Measurements from ENCODE around the gene PPP2R5D. TPM values are rescaled to one million over a fixed set of nuclear protein-coding genes. Genes with fewer than 3 reads are reported as not detected.

Gene PPP2R5D
- total RNA-seq, 1 donor from 2014 or later: 55.1 TPM

Other genes starting within 250 kb of the PPP2R5D start
- gene TBCC, start 238.5 kb upstream of the PPP2R5D start, total RNA-seq (ENCODE audit: low replicate concordance): 29.3 and 34.8 TPM in 2 replicates
- gene BICRAL, start 202.5 kb upstream of the PPP2R5D start, total RNA-seq (ENCODE audit: low replicate concordance): 9.1 and 9.3 TPM in 2 replicates
- gene RPL7L1, start 105.0 kb upstream of the PPP2R5D start, total RNA-seq (ENCODE audit: low replicate concordance): 83.4 and 101 TPM in 2 replicates
- gene PTCRA, start 68.5 kb upstream of the PPP2R5D start, total RNA-seq (ENCODE audit: low replicate concordance): not detected in 2 replicates
- 37.9 and 57.6 TPM in 2 replicates for gene CNPY3, start 55.1 kb upstream of the PPP2R5D start, total RNA-seq (ENCODE audit: low replicate concordance)
- 0.26 and 0.39 TPM in 2 replicates for gene GNMT, start 23.8 kb upstream of the PPP2R5D start, total RNA-seq (ENCODE audit: low replicate concordance)
- 34.4 and 35.9 TPM in 2 replicates for gene PEX6, start 5.4 kb upstream of the PPP2R5D start, total RNA-seq (ENCODE audit: low replicate concordance)
- gene MEA1, start 29.4 kb downstream of the PPP2R5D start, total RNA-seq (ENCODE audit: low replicate concordance): 54.1 and 67.5 TPM in 2 replicates
- gene KLHDC3, start 29.7 kb downstream of the PPP2R5D start, total RNA-seq (ENCODE audit: low replicate concordance): 96.4 and 104 TPM in 2 replicates
- gene RRP36, start 37.1 kb downstream of the PPP2R5D start, total RNA-seq (ENCODE audit: low replicate concordance): 51.7 and 56.7 TPM in 2 replicates
- gene CUL7, start 69.3 kb downstream of the PPP2R5D start, total RNA-seq (ENCODE audit: low replicate concordance): 53.7 and 65.0 TPM in 2 replicates
- 58.6 and 71.8 TPM in 2 replicates for gene MRPL2, start 74.9 kb downstream of the PPP2R5D start, total RNA-seq (ENCODE audit: low replicate concordance)
- gene KLC4, start 75.1 kb downstream of the PPP2R5D start, total RNA-seq (ENCODE audit: low replicate concordance): 33.2 and 36.4 TPM in 2 replicates
- 115 and 155 TPM in 2 replicates for gene PTK7, start 91.7 kb downstream of the PPP2R5D start, total RNA-seq (ENCODE audit: low replicate concordance)
- gene SRF, start 186.7 kb downstream of the PPP2R5D start, total RNA-seq (ENCODE audit: low replicate concordance): 35.2 and 38.2 TPM in 2 replicates
- gene CUL9, start 197.6 kb downstream of the PPP2R5D start, total RNA-seq (ENCODE audit: low replicate concordance): 29.5 and 49.5 TPM in 2 replicates
- 47.8 and 52.3 TPM in 2 replicates for gene DNPH1, start 244.9 kb downstream of the PPP2R5D start, total RNA-seq (ENCODE audit: low replicate concordance)

All from type B pancreatic cell (in vitro differentiated cells).